ENCODE data around the gene SCD5. TPM values are rescaled to one million over a fixed set of nuclear protein-coding genes. Genes with fewer than 3 reads are reported as not detected.

The SCD5 gene
- total and polyA plus RNA-seq, 2 of the 8 experiments (the other 6 are each of a cell fraction or from before 2014, with no cell fraction given) = 0.92 to 1.2 TPM

GRCh38 chr4:82733636-82734035 lies 65.0 kb downstream of the SCD5 start:
- CTCF ChIA-PET (ENCODE audit: partially characterized antibody) = interaction anchor here (0.9 to 2.3 kb wide), 9 partner anchors 9 to 273 kb away, joined by 3 to 6 read pairs (median 3); no protein-coding TSS in a partner anchor
- H2BK15ac ChIP-seq (ENCODE audit: low read length) = no peak overlapping the region
- no peak for FAIRE-seq
- no peak for TF ChIP-seq PHF8 (conservative IDR thresholded peaks at IDR 0.05; ENCODE audit: low read depth, low read length)
- TF ChIP-seq ASH2L (IDR thresholded peaks at IDR 0.05; ENCODE audit: low read length) = no peak
- no peak for TF ChIP-seq USF2 (IDR thresholded peaks at IDR 0.05; ENCODE audit: low read length)
- no peak for TF ChIP-seq CHD1 (IDR thresholded peaks at IDR 0.05; ENCODE audit: low read depth, low read length)
- TF ChIP-seq SP2 (IDR thresholded peaks at IDR 0.05; ENCODE audit: low read length) = no peak
- TF ChIP-seq SUZ12 (IDR thresholded peaks at IDR 0.05; ENCODE audit: low read length) = no peak
- TF ChIP-seq, protein P1, sequence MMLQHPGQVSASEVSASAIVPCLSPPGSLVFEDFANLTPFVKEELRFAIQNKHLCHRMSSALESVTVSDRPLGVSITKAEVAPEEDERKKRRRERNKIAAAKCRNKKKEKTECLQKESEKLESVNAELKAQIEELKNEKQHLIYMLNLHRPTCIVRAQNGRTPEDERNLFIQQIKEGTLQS (IDR thresholded peaks at IDR 0.05; ENCODE audit: insufficient read depth, low read depth, low read length) = no peak
- TF ChIP-seq, protein P2, sequence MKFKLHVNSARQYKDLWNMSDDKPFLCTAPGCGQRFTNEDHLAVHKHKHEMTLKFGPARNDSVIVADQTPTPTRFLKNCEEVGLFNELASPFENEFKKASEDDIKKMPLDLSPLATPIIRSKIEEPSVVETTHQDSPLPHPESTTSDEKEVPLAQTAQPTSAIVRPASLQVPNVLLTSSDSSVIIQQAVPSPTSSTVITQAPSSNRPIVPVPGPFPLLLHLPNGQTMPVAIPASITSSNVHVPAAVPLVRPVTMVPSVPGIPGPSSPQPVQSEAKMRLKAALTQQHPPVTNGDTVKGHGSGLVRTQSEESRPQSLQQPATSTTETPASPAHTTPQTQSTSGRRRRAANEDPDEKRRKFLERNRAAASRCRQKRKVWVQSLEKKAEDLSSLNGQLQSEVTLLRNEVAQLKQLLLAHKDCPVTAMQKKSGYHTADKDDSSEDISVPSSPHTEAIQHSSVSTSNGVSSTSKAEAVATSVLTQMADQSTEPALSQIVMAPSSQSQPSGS (IDR thresholded peaks at IDR 0.05; ENCODE audit: low read length) = no peak

More at GRCh38 chr4:82733636-82734035, 65.0 kb downstream of the SCD5 start:
- Histone ChIP-seq H3K9me3 (ENCODE audit: insufficient read depth in 2 of 2, low read depth in 1 of 2, low read length in 1 of 2) (no peaks in the 10 kb centered on the region), H4K91ac (replicated peaks; ENCODE audit: insufficient read length, low read length) (no peak overlapping the region), H3K4me3 (ENCODE audit: extremely low read depth in 1 of 4, insufficient read depth in 2 of 4, low read depth in 3 of 4, low read length in 4 of 4) (no peak overlapping the region), H3K23me2 (ENCODE audit: low read depth, low read length) (no peaks in the 10 kb centered on the region), H3K27me3 (replicated peaks in 1 of 4; ENCODE audit: control insufficient read depth in 3 of 4, extremely low read depth in 1 of 4, insufficient read depth in 3 of 4, low read length in 3 of 4) (no peaks in the 10 kb centered on the region), H2AK5ac (ENCODE audit: low read depth, low read length) (no peak overlapping the region), H2BK20ac (ENCODE audit: low read length) (no peak overlapping the region), H3K4me1 (replicated peaks in 1 of 4; ENCODE audit: control insufficient read depth in 3 of 4, insufficient read depth in 4 of 4, low read length in 3 of 4) (no peaks in the 10 kb centered on the region), H3K23ac (ENCODE audit: insufficient read length) (no peak overlapping the region), H3K79me1 (ENCODE audit: low read depth, low read length) (no peaks in the 10 kb centered on the region), H3K36me3 (ENCODE audit: control insufficient read depth in 2 of 4, insufficient read depth in 4 of 4, low read length in 3 of 4) (no peaks in the 10 kb centered on the region), H3K79me2 (ENCODE audit: control insufficient read depth in 1 of 2, insufficient read depth in 2 of 2, low read length in 2 of 2) (no peaks in the 10 kb centered on the region), H3K56ac (replicated peaks; ENCODE audit: insufficient read length, low read depth, low read length) (no peak overlapping the region), H2AFZ (ENCODE audit: low read length) (no peak overlapping the region), H3K4me2 (ENCODE audit: insufficient read depth in 1 of 2, low read depth in 2 of 2, low read length in 2 of 2) (no peak overlapping the region), H2BK5ac (ENCODE audit: low read depth, low read length) (no peak overlapping the region), H2BK12ac (ENCODE audit: low read depth, low read length) (no peak overlapping the region), H4K8ac (ENCODE audit: extremely low read depth, insufficient read depth, low read length) (no peak overlapping the region), H3K27ac (ENCODE audit: low read depth, low read length) (no peak overlapping the region), H3K14ac (ENCODE audit: insufficient read length) (no peak overlapping the region), H3K4ac (replicated peaks; ENCODE audit: insufficient read length, low read depth, low read length) (no peak overlapping the region), H3K18ac (ENCODE audit: extremely low read depth, low read length) (no peak overlapping the region), H3K9ac (replicated peaks in 1 of 4; ENCODE audit: extremely low read depth in 1 of 4, low read depth in 3 of 4, low read length in 3 of 4) (no peak overlapping the region), H4K5ac (ENCODE audit: insufficient read length, low read depth, low read length) (no peak overlapping the region), H4K20me1 (replicated peaks in 1 of 2; ENCODE audit: control insufficient read depth in 1 of 2, insufficient read depth in 2 of 2, low read length in 2 of 2) (no peaks in the 10 kb centered on the region), H2BK120ac (replicated peaks; ENCODE audit: low read depth, low read length) (no peak overlapping the region)
- 85% methylated on average over 7 of the region's 7 CpGs; no CpG with 5 or more reads in 1 of the 2 experiments for WGBS, 2 experiments (ENCODE audit: extremely low coverage in 1 of 2, insufficient coverage in 1 of 2, insufficient read length in 1 of 2, insufficient replicate concordance in 2 of 2, low coverage in 1 of 2, low lambda C conversion rate in 2 of 2, missing lambda C conversion rate in 1 of 2)
- no peak for DNase-seq (ENCODE audit: low read depth in 1 of 2, low spot score in 2 of 2)
- POLR2A ChIA-PET (ENCODE audit: partially characterized antibody) = no interaction called here
